ENCODE data around the gene CCNL1.

CCNL1 gene

DNA sequence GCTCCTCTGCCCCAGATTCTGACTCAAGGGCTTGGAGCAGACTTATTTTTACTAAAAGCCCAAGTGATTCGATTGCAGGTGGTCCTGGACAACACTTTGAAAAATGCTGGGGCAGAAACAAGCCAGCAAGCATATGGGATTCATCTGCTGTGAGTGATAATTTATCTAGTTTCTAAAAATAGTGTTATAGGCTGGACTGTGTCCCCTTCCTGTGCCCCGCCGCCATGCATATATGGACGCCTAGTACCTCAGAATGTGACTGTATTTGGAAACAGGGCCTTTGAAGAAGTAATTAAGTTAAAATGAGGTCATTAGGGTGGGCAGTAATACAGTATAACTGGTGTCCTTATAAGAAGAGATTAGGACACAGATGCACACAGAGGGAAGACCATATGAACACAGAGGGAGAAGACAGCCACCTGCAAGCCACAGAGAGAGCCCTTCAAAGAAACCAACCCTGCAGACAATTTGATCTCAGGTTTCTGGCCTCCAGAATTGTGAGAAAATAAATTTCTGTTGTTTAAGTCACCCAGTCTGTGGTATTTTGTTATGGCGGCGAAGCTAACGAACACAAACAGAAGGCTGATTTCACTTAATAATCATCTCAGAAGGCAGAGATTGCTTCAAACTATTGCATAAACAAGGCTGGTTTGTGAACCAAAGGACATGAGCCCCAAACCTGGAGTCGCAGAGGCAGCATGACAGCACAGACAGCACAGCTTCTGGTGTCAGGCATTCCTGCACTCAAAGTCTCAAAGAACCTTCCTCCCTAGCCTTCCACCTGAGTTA lies 59.1 kb downstream of the CCNL1 start:
- TF ChIP-seq, protein P1, sequence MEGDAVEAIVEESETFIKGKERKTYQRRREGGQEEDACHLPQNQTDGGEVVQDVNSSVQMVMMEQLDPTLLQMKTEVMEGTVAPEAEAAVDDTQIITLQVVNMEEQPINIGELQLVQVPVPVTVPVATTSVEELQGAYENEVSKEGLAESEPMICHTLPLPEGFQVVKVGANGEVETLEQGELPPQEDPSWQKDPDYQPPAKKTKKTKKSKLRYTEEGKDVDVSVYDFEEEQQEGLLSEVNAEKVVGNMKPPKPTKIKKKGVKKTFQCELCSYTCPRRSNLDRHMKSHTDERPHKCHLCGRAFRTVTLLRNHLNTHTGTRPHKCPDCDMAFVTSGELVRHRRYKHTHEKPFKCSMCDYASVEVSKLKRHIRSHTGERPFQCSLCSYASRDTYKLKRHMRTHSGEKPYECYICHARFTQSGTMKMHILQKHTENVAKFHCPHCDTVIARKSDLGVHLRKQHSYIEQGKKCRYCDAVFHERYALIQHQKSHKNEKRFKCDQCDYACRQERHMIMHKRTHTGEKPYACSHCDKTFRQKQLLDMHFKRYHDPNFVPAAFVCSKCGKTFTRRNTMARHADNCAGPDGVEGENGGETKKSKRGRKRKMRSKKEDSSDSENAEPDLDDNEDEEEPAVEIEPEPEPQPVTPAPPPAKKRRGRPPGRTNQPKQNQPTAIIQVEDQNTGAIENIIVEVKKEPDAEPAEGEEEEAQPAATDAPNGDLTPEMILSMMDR (IDR thresholded peaks at IDR 0.05; ENCODE audit: extremely low read depth, missing control alignments), result no peak
- DNase-seq (ENCODE audit: low spot score), result no peak

DNA sequence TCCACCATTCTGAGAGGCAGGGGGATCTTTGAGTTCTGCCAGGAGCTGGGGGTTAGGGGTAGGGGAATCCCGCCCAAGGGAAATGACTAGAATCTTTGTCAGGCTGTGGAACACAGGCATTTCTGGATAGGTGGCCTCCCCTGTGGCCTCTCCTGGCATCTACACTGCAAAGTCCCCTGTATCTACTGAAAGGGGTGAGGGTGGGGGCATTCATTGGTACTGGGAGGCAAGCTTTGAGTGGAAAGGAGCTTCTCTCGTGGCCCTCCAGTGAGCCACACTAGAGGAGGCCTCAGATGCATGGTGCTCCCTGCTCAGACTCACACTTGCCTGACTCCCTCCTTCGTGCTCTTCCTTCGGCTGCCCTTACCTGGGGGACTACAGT lies 59.9 kb downstream of the CCNL1 start:
- DNase-seq (ENCODE audit: low spot score), result no peak
- TF ChIP-seq, protein P1 (IDR thresholded peaks at IDR 0.05; ENCODE audit: extremely low read depth, missing control alignments), result no peak

DNA sequence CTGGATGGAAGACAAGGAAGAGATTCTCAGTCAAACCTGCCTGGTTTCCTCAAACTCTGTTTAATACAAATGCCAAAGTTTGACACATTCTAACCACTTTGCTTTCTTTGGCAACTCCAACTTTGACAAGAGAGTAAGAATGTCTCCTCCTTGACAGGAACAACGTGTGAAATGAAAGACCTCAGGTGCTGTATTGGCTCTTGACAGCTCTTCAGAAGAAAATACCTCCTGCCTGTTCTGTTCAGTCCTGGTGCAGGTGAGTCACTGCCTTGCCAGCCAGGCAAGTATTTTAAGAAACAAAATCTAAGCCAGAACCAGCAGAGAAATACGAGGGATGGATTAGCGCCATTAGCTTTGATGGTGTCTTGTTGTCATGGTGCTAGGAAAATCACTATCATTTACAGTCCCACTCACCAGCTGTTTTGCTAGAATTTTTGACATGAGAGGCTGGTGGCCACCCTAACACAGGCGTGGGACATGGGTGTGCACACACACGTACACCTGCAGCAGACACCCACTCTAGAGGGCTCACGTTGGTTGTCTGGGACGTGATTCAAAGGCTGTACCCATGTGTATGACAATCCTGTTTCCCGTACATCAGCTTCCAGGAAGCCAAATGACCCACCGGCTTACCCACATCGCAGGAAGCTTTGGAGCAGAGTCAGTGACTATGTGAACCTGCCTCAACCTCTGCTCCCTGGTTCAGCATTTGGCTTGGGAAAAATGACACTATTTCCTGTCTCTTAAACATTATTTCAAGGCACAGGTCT lies 60.4 kb downstream of the CCNL1 start:
- TF ChIP-seq, protein P1 (IDR thresholded peaks at IDR 0.05; ENCODE audit: extremely low read depth, missing control alignments), result no peak
- no peak for DNase-seq (ENCODE audit: low spot score)

DNA sequence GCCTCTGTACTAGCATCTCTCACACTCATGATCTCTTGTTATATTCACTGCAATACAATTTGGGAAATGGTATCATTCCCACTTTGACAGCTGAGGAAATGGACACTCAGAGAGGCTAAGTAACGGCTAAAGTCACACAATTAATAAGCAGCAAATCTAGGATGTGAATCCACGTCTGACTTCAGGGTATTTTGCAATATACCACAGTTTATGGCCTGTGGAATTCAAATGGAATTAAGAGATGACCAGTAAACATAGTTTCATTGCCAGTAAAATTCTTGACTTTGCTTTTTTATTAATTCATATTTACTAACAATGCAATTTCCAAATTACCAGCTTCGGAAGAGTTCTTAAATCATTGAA lies 61.1 kb downstream of the CCNL1 start:
- TF ChIP-seq, protein P1 (IDR thresholded peaks at IDR 0.05; ENCODE audit: extremely low read depth, missing control alignments), result no peak
- DNase-seq (ENCODE audit: low spot score), result no peak

DNA sequence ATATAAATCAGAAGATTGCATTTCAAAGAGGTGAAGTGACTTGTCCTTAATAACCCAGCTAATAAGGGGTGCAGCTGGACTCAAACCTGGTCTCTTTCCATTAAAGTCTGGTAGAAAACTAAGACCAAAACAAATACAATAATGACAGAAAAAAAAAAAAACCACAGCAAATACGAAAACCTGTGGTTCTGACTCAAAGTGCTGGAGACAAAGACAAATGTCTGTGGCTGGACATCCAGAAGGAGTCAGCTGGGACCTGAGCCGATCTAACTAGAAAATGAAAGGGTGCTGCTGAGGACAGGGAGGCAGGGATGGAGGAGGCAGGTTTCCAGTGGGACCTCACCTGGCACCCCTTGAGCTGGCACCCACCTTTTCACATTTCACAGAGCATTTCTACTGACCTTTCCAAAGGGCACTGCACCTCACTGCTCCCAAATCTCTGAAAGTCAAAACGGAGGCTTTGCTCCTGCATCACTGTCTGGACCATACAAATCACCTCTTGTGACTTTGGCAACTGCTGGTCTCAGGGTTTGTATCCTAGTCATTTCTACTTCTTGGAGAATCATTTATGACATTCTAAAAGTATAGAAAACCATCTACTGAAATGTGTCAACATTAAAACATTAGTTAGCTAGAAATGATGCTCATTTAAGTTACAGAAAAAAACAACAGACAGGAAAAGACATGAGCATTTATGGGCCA lies 61.7 kb downstream of the CCNL1 start:
- TF ChIP-seq, protein P1 (IDR thresholded peaks at IDR 0.05; ENCODE audit: extremely low read depth, missing control alignments), result no peak
- no peak for DNase-seq (ENCODE audit: low spot score)

Measured in GM20000 (cell line).